IMR-90 (cell line): Measurements from ENCODE around the gene TCIRG1. TPM values are rescaled to one million over a fixed set of nuclear protein-coding genes. Genes with fewer than 3 reads are reported as not detected.

Source experiments
- ATAC-seq: fragments of 200-7000 bp; cut with Tn5 transposase; 2 replicates; pipeline ENCODE4 v1.9.1; 2020; ENCODE audit warnings: low read depth, mild to moderate bottlenecking, moderate library complexity
- BruUV-seq: library from RNA; stranded (reverse); fragments of 400-500 nt; replicated peaks from 2 replicates; lab custom pipeline; 2021; lab: Mats Ljungman, UMichigan
- CTCF ChIA-PET: fragments of 300-600 bp; formaldehyde crosslinking; extraction: SDS; loops from one replicate; lab custom pipeline; 2021; ENCODE audit warnings: antibody characterized with exemption; lab: Yijun Ruan, JAX
- POLR2A ChIA-PET: fragments of 300-600 bp; sonication (Branson Sonifier 250); formaldehyde crosslinking; loops from one replicate; lab custom pipeline; 2022; ENCODE audit warnings: antibody characterized with exemption; ENCODE audit not compliant: unreplicated experiment; lab: Charles Lee
- DNase-seq: peaks from one replicate; pipeline ENCODE4 v3.0.0; 2013
- H2AFZ ChIP-seq: replicated peaks from 2 replicates; pipeline ENCODE3; 2013; ENCODE audit warnings: low read length, mild to moderate bottlenecking; ENCODE audit not compliant: poor library complexity
- H2AK5ac ChIP-seq: 2 replicates; pipeline ENCODE4 v1.6.1; 2013; ENCODE audit warnings: low read depth, low read length, inconsistent platforms
- H2AK9ac ChIP-seq: replicated peaks from 2 replicates; pipeline ENCODE3; 2013; ENCODE audit warnings: mild to moderate bottlenecking, low read depth, low read length, moderate library complexity; ENCODE audit not compliant: poor library complexity
- H2BK120ac ChIP-seq: 2 replicates; pipeline ENCODE4 v1.6.1; 2013; ENCODE audit warnings: low read depth, low read length, inconsistent platforms
- H2BK15ac ChIP-seq: 3 replicates; pipeline ENCODE4 v1.6.1; 2013; ENCODE audit warnings: low read depth, low read length, inconsistent platforms
- H2BK20ac ChIP-seq: 2 replicates; pipeline ENCODE4 v1.6.1; 2013; ENCODE audit warnings: low read depth, mild to moderate bottlenecking, inconsistent platforms, low read length, moderate library complexity
- H2BK5ac ChIP-seq: 2 replicates; pipeline ENCODE4 v1.6.1; 2013; ENCODE audit warnings: mild to moderate bottlenecking, low read depth, low read length, inconsistent platforms; ENCODE audit not compliant: poor library complexity, severe bottlenecking
- H3K14ac ChIP-seq: replicated peaks from 2 replicates; pipeline ENCODE4 v1.6.1; 2013; ENCODE audit warnings: low read depth, low read length, inconsistent platforms
- H3K18ac ChIP-seq: 2 replicates; pipeline ENCODE4 v1.6.1; 2013; ENCODE audit warnings: low read depth, low read length, control low read depth
- H3K23ac ChIP-seq: 2 replicates; pipeline ENCODE4 v1.6.1; 2013; ENCODE audit warnings: low read depth, low read length, inconsistent platforms
- H3K27ac ChIP-seq: 2 replicates; pipeline ENCODE4 v1.5.1; 2013; ENCODE audit warnings: mild to moderate bottlenecking, control low read depth, low read length; ENCODE audit not compliant: insufficient read depth
- H3K27me3 ChIP-seq: 2 replicates; pipeline ENCODE4 v1.6.1; 2013; ENCODE audit warnings: low read length; ENCODE audit not compliant: control insufficient read depth, insufficient read depth
- H3K36me3 ChIP-seq: 2 replicates; pipeline ENCODE4 v1.6.1; 2013; ENCODE audit warnings: low read length, mixed read lengths; ENCODE audit not compliant: control insufficient read depth, insufficient read depth
- H3K4ac ChIP-seq: 2 replicates; pipeline ENCODE4 v1.6.1; 2013; ENCODE audit warnings: low read depth, low read length, inconsistent platforms
- H3K4me1 ChIP-seq: 2 replicates; pipeline ENCODE4 v1.6.1; 2013; ENCODE audit warnings: low read length, mixed read lengths; ENCODE audit not compliant: control insufficient read depth, insufficient read depth
- H3K4me2 ChIP-seq: 2 replicates; pipeline ENCODE4 v1.6.1; 2013; ENCODE audit warnings: low read depth, mild to moderate bottlenecking, control low read depth, low read length, moderate library complexity
- H3K4me3 ChIP-seq: 2 replicates; pipeline ENCODE4 v1.5.1; 2013; ENCODE audit warnings: low read depth, mild to moderate bottlenecking, control low read depth, low read length, moderate library complexity; ENCODE audit not compliant: insufficient read depth
- H3K56ac ChIP-seq: 2 replicates; pipeline ENCODE4 v1.6.1; 2013; ENCODE audit warnings: low read length, inconsistent platforms; ENCODE audit not compliant: insufficient read depth; ENCODE audit errors: extremely low read depth
- H3K79me1 ChIP-seq, 2 experiments: 2 replicates each; pipeline ENCODE4 v1.6.1; 2013; ENCODE audit warnings: low read length in 2 of 2, inconsistent platforms in 1 of 2, low read depth in 1 of 2
- H3K9ac ChIP-seq: 2 replicates; pipeline ENCODE4 v1.6.1; 2013; ENCODE audit warnings: low read depth, low read length, control low read depth
- H3K9me1 ChIP-seq: 2 replicates; pipeline ENCODE4 v1.6.1; 2013; ENCODE audit warnings: low read length, inconsistent platforms; ENCODE audit not compliant: insufficient read depth
- H3K9me3 ChIP-seq: 2 replicates; pipeline ENCODE4 v1.6.1; 2013; ENCODE audit warnings: low read length; ENCODE audit not compliant: control insufficient read depth, insufficient read depth
- H4K20me1 ChIP-seq: 2 replicates; pipeline ENCODE4 v1.6.1; 2013; ENCODE audit warnings: low read length, inconsistent platforms; ENCODE audit not compliant: insufficient read depth
- H4K5ac ChIP-seq: 2 replicates; pipeline ENCODE4 v1.6.1; 2013; ENCODE audit warnings: mild to moderate bottlenecking, low read depth, low read length, control low read depth
- H4K8ac ChIP-seq, 2 experiments: 2 replicates each; pipeline ENCODE4 v1.6.1; 2013; ENCODE audit warnings: low read depth in 2 of 2, low read length in 2 of 2, control low read depth in 1 of 2, inconsistent platforms in 1 of 2
- H4K91ac ChIP-seq: 2 replicates; pipeline ENCODE4 v1.6.1; 2013; ENCODE audit warnings: low read depth, low read length, inconsistent platforms; ENCODE audit not compliant: insufficient read depth
- NFE2L2 ChIP-seq: fragments of 150-350 bp; IDR thresholded peaks from 2 replicates; pipeline ENCODE4 v1.6.1; 2016; ENCODE audit warnings: low read depth, mild to moderate bottlenecking, low read length
- WGBS, 2 experiments: methylation state at CpG; one replicate each; pipeline versions ENCODE4 v1.1.5 to v1.1.7; 2013; ENCODE audit warnings: missing lambda C conversion rate in 2 of 2; ENCODE audit not compliant: insufficient read length in 1 of 2; ENCODE audit errors: extremely low coverage in 2 of 2; 5-methylcytosine and 5-hydroxymethylcytosine counted together
- dilution Hi-C: fragments of 300-500 bp; cut with HindIII; formaldehyde crosslinking; loops from one replicate; pipeline ENCODE4 v1.14.3; 2018; ENCODE audit warnings: low sequenced_read_pairs; ENCODE audit not compliant: unreplicated experiment
- in situ Hi-C: fragments of 300-500 bp; cut with MboI; formaldehyde crosslinking; loops from 3 replicates; pipeline ENCODE4 v1.14.3; 2019; ENCODE audit warnings: low sequenced_read_pairs, inconsistent platforms, mixed read lengths
- intact Hi-C: fragments of 100-400 bp; cut with micrococcal nuclease; formaldehyde crosslinking; loops from 2 replicates; pipeline ENCODE4 v1.10.0; 2022
- polyA plus RNA-seq, 3 experiments: library from polyadenylated mRNA; depleted of rRNA; stranded (reverse); fragments of >200 nt; gene quantifications; 2 replicates each; pipeline ENCODE4 v1.2.3, GENCODE V29; 2012; ENCODE audit warnings: low replicate concordance in 1 of 3
- total RNA-seq: library from RNA; depleted of rRNA; stranded (reverse); fragments of >200 nt; gene quantifications from 2 replicates; pipeline ENCODE4 v1.2.3, GENCODE V29; 2012

TCIRG1 gene
- total and polyA plus RNA-seq, 2 of the 4 experiments (the other 2 are of a cell fraction) = 25.3 to 117 TPM

- Histone ChIP-seq H3K27ac (no peak overlapping the region), H3K4ac (no peak overlapping the region), H2BK120ac (no peak overlapping the region), H2AK9ac (no peak overlapping the region), H2AK5ac (no peak overlapping the region), H3K9me1 (no peaks in the 10 kb centered on the region), H2BK15ac (no peak overlapping the region), H3K4me3 (no peak overlapping the region), H3K9ac (no peak overlapping the region), H3K4me1 (no peaks in the 10 kb centered on the region), H3K56ac (no peak overlapping the region), H2AFZ (no peak overlapping the region), H2BK5ac (no peak overlapping the region), H4K5ac (no peak overlapping the region), H3K36me3 (peaks cover 45% of the 10 kb centered on the region), H3K23ac (no peak overlapping the region), H3K18ac (no peak overlapping the region), H3K79me1 (no peaks in the 10 kb centered on the region), H3K27me3 (no peaks in the 10 kb centered on the region), H4K91ac (no peak overlapping the region), H3K14ac (no peak overlapping the region), H2BK20ac (no peak overlapping the region), H4K20me1 (no peaks in the 10 kb centered on the region), H3K9me3 (no peaks in the 10 kb centered on the region), H3K4me2 (no peak overlapping the region), H4K8ac (no peak overlapping the region)
- in situ Hi-C loops = loop anchor here (10.0 kb wide), 1 partner anchor 107 kb away; no protein-coding TSS in a partner anchor
- dilution Hi-C loops = no loop called here
- no peak for ATAC-seq
- intact Hi-C loops = no loop called here
- 67% methylated on average over 1 of the region's 5 CpGs; no CpG with 5 or more reads in 1 of the 2 experiments for WGBS, 2 experiments
- no peak for TF ChIP-seq NFE2L2
- POLR2A ChIA-PET = no interaction called here
- no TSS peak for BruUV-seq
- CTCF ChIA-PET = no interaction called here
- DNase-seq = no peak
Measured at GRCh38 chr11:68067991-68068390, 29.2 kb downstream of the TCIRG1 start.
